GM12874 (cell line): ENCODE data around the gene INKA1.

ENCODE experiments used
- CTCF ChIP-seq: IDR thresholded peaks from 2 replicates; pipeline ENCODE4 v1.5.1; 2011; ENCODE audit warnings: low read depth, mild to moderate bottlenecking, control low read depth, low read length, moderate library complexity; ENCODE audit not compliant: insufficient read depth

Gene INKA1

DNA sequence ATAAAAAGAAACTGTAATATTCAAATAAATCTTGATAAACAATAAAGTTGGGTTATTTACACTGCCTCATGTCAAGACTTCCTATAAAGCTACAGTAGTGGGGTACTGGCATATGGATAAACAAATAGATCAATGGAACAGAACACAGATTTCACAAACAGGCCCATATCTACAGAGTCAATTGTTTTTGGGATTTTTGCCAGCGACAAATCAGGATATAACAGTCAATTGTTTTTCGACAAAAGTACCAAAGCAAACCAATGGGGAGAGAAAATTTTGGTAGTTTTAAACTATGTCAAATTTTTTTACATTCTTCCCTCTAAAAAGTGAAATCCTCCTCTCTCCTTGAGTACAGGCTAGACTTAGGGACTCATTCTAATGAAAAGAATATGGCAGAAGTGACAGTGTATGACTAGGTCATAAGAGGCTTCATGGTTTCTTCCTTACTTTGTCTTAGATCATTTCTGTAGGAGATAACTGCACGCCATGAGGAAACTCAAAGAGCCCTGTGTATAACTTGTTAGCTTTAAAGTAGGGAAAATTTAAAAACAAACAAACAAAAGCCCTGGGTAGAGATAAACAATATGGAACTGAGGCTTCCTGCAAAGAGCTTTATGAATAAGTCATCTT lies 33.7 kb upstream of the INKA1 start:
- TF ChIP-seq CTCF = no peak

- no peak for TF ChIP-seq CTCF
These were observed 33.1 kb upstream of the INKA1 start for GRCh38 chr3:49769926-49770325.

- no peak for TF ChIP-seq CTCF
These were observed 31.6 kb upstream of the INKA1 start for GRCh38 chr3:49771340-49771938.

GRCh38 chr3:49772703-49773102 lies 30.4 kb upstream of the INKA1 start:
- TF ChIP-seq CTCF = no peak

DNA sequence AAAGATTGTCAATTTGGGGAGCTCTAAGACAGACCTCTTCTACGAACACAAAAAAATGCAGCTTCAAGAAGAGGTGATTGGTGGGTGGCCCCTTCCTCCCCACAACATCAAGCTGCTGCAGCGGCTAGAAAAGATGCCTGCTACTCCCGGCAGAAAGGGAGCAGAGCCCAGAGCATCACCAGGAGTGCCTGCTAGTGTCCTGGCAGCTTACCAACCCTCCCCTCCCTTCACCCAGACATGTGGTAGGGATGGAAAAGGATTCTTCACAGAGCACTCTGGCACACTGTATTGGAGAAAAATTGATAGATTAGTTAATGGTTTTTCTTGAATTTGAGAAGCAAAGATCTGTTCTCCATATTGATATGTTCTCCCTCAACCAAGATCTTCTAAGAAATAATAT lies 27.5 kb upstream of the INKA1 start:
- TF ChIP-seq CTCF = no peak

DNA sequence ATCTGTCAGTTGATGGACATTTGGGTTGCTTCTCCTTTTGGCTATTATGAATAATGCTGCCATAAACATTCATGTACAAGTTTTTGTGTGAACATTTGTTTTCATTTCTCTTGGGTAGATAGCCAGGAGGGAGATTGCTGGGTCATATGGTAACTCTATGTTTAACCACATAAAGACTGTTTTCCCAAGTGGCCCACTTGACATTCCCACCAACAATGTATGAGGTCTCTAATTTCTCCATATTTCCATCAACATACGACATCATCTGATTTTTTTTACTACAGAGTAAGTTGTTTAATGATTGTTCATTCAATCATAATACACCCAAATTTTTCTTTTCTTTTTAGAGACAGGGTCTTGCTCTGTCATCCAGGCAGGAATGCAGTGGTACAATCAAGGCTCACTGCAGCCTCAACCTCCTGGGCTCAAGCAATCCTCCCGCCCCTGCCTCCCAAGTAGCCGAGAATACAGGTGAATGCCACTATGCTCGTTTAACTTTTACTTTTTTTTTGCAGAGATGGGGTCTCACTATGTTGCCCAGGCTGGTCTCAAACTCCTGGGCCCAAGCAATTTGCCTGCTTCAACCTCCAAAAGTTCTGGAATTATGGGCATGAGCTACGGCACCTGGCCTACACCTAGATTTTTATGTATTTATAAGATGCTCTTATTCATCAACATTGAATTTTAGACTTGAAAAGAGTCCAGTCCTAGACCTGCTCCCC lies 23.5 kb upstream of the INKA1 start:
- TF ChIP-seq CTCF = no peak

DNA sequence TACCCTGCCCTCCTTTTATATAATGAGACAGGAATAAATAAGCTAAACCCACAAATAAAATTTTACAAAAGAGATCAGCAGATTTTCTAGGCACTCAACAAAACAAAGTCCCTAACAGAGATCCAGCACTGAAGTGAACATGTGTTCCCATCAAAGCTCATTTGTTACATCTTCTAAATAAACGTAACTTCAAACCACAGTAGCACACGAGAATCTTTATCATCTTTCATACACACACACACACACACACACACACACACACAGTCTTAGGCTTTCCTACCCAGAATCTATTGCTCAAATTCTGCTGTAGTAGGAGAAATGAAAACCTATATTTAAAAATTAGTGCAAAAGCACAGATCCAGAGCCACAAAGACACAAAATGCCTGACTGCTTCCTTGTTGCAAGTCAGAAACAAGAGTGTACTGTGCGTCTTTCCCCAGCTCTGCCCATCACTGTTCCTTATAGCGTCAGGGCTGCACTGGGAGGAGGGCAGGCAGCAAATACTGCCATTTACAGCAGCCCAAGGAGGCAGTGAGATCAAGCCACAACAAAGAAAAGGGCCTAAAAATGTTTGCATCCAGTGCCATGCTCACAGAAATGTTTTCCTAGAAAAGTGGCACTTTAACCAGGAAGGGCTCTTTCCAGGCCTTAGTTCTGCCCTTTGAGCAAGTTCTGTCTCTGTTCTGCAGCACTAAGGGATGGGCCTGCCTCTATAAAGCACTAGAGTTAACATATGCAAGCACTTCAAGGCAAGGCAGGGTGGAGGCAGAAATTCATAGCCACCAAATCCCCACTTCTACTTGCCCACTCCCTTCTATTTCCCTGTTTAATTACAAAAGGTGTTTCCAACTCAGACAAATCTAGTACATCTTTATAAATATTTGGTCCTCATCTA lies 22.7 kb upstream of the INKA1 start:
- no peak for TF ChIP-seq CTCF
